Activated CD4-positive, CD25-positive, alpha-beta regulatory T cell treated with anti-CD3 and anti-CD28 coated beads, Interleukin-2, amount 50 U/mL, for 72 hours (primary cell): ENCODE measurements around the gene PRPSAP1.

ENCODE experiments used
- DNase-seq: peaks from one replicate; pipeline ENCODE4 v3.0.0; 2021

PRPSAP1 gene

GRCh38 chr17:76264755-76265623 lies 88.7 kb downstream of the PRPSAP1 start, which contains the start of gene UBALD2:
Gene UBALD2, plus strand, starts transcription at chr17:76265348. Its CDS starts 158 bp downstream, at chr17:76265506.
- peak; percentile 99 for DNase-seq

- no peak for DNase-seq
Observed at GRCh38 chr17:76264425-76264754, 89.3 kb downstream of the PRPSAP1 start.

- no peak for DNase-seq
Observed at GRCh38 chr17:76263896-76264295, 89.8 kb downstream of the PRPSAP1 start.

- no peak for DNase-seq
Observed at GRCh38 chr17:76262732-76263344, 90.9 kb downstream of the PRPSAP1 start.

GRCh38 chr17:76261421-76262215 lies 92.1 kb downstream of the PRPSAP1 start:
- DNase-seq, result no peak

GRCh38 chr17:76260669-76261068 lies 93.0 kb downstream of the PRPSAP1 start:
- DNase-seq, result no peak

GRCh38 chr17:76260220-76260619 lies 93.5 kb downstream of the PRPSAP1 start:
- no peak for DNase-seq
